IPS DF 19.7 (cell line): ENCODE results near the gene TRIM38.
"Not testable (repeated sequence)": the region's sequence is repeated elsewhere in the genome, so short reads cannot be mapped to it uniquely, and the experiment has no call there.

Experiments
- DNase-seq: peaks from one replicate; pipeline ENCODE4 v3.0.0-alpha.2; 2013; ENCODE audit warnings: low read depth, low spot score

TRIM38 gene

DNA sequence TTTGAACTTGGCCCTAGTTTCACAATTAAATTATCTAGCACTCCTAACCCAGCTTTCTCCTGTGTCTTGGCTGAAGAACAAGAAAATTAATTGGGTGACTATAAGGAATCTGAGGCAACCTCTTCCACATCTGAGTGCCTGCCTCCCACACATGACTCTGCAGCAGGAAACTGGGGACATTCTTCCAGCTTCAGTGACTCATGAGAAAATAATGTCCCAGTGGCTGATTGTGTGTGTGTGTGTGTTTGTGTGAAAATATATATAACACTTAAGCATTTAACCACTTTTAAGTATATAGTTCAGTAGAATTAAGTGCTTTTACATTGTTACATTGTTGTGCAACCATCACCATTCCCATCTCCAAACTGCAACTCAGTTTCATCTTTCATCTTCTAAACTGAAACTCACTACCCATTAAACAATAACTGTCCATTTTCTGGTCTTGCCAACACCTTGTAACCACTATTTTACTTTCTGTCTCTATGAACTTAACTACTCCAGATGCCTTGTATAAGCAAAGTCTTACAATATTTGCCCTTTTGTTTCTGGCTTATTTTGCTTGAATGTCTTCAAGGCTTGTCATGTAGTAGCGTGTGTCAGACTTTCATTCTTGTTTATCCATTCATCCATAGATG is 8.7 kb downstream of the TRIM38 start:
- DNase-seq = no peak

DNA sequence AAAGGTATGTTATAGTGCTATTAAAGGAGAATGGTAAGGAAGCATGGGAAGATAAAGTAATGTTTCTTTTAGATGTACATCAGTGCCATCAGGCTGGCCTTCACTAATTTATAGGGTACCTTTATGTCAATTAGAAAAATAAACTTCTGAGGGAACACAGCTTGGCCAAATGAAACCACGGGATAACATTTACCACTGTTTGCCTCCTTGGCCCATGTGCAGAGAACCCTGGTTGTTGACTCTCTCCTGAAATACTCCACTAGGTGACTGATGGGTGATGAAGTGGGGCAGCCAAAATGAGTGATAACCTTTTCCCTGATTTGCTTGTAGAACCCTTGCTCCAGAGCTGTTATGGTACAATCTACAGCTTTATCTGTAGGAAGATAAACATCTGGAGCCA is 9.5 kb downstream of the TRIM38 start:
- DNase-seq = no peak

DNA sequence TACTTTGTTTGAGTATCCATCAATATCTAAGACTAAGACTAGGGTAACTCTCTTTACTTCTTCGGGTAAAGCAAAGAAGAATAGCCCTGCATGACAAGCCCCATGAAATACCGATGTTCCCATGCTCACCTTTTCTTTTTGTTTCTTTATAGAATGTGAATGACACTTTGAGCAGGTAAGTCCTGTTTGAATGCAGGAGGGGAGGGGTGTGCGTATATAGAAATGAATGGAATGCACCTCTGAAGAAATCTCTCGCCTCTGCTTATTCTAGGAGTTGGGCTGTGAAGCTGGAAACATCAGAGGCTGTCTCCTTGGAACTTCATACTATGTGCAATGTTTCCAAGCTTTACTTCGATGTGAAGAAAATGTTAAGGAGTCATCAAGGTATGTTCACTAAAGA is 10.3 kb downstream of the TRIM38 start:
- DNase-seq = no peak

DNA sequence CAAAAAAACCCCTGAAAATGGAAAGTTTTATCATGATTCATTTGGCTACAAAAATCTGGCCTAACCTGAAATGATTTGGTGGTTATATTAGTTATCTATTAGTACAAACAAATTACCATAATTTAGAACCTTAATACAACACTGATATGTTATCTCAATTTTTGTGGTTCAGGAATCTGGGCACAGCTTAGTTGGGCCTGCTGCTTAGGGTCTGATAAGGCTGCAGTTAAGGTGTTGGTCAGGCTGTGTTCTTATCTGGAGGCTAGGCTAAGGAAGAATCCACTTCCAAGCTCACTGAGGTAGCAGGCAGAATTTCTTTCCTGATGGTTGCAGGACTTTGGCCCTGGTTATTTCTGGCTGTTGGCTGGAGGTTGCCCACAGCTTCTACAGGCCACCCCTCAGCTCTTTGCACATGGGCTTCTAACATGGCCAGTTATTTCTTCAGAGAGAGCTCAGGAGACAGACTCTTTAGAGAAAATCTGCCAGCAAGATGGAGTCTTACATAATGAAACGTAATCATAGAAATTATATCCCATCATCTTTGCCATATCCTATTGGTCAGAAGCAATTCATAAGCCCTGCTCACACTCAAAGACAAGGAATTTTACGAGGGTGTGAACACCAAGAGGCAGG is 11.4 kb downstream of the TRIM38 start:
- no peak for DNase-seq

DNA sequence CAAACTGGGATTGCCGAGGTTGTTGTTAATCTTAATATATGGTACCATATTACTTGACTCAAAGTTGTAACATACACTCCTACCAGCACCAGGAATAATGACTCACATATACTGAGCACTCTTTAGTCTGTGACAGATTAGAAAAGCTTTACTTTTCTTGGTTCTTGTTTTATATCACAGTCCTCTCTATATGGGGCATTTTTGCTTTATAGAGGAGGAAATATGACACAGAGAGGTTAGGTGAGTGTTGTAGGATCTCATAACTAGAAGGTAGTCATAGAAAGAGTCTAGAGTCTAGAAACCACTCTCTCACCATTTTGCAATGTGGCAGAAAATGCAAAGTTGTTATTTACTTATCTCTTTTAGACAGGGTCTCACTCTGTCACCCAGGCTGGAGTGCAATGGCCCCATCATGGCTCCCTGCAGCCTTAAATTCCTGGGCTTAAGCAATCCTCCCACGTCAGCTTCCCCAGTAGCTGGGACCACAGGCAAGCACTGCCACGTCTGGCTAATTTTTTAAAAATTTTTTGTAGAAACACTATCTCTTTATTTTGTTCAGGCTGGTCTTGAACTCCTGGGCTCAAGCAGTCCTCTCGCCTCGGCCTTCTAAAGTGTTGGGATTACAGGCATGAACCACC is 13.4 kb downstream of the TRIM38 start:
- no peak for DNase-seq

DNA sequence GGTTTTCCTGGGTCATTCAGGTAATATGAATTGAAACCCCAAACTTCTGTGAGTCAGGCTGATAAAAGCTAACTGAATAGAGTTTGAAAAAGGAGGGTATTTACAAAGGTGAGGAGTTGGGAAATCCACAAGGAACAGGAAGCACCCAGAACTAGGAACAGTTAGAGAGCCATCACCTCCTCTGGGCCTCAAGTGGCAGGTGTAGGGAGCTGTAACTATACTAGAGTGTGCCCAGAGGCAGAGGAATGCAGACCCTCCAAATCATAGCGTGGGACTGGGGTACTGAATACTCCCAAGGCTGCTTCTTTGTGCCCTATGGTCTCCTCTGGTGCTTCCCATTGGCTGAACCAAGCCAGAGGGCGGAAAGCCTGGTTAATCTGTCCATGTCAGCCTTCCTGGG is 18.3 kb downstream of the TRIM38 start:
- DNase-seq = no peak

DNA sequence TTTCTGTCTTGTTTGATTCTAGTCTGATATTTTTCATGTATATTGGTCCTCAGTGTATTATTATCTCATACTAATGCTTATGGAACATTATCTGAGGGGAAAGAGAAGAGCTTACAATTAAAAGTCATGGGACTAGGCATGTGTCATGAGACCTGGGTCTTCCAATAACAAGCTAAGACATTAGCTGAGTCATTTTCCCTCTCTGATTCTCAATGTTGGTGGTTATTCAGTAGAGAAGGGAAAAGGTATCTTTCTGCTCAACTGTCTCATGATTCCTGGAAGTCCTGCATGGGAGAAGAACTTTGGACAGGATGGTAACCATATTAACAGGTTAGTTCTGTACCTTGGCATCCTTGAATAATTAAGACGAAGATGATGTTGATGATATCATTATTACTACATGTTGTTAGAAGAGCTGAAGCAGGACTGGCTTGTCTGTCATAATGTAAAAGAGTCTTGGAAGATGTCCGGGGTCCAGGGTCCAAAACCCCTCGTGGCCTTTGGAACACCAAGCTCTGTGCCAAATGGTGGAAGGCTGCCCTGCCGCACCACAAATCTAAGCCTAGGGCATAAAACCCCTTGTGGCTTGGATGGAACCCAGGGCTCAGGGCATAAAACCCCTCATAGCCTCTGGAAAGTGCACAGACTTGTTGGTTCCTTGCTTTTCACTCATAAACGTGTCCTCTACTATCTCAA is 19.1 kb downstream of the TRIM38 start:
- no peak for DNase-seq

DNA sequence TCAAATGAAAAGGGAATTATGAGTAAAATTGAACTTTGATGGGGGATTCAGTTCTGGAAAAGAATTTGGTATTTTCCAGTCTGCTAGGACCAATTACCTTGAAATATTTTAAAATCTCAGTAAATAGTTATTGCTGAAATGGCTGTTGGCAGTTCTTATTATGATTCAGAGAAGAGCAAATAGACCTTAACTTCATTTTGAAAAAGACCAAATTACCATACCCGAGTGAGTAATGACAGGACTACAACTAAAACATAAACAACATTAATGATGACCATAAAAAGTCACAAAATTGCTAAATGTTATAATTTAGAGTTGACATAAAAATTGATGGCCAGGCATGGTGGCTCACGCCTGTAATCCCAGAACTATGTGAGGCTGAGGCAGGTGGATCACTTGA is 21.7 kb downstream of the TRIM38 start:
- DNase-seq = no peak

DNA sequence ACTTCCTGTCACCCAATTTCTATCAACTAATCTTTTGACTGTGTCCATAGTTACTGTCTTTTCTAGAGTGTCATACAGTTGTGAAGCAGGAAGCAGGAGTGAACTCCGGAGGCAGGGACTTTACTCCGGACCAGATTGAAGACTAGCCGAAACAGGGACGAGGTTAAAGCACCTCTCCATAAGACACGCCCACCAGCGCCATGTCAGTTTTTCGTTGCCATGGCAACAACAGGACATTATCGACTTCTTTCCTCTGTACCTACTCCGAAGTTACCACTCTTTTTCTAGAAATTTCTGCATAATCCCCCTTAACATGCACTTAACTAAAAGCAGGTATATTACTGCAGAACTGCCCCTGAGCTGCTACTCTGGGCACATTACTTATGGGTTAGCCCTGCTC is 25.2 kb downstream of the TRIM38 start:
- no peak for DNase-seq

DNA sequence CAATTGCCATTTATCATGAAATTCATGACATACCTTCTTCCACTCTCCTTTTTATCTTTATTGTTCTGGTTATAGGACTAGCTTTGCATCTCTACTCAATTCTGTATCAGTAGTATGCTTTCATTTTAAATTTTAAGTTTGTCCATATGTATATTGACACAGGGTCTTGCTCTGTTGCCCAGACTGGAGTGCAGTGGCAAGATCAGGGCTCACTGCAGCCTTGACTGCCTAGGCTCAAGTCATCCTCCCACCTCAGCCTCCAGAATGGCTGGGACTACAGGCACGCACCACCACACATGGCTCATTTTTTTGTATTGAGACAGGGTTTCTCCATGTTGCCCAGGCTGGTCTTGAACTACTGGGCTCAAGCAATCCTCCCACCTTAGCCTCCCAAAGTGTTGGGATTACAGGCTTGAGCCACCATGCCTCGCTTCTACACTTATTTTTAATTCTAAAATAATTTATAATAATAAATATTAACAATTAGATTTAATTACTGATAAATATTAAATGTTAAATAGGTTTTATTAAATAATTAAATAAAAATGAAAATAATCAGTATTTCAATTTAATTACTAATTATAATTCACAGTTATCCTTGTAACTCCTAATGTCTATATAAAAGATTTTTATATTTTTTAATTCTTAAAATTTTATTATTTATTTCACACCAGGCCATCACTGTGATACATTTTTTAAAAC is 27.7 kb downstream of the TRIM38 start:
- DNase-seq = no peak

DNA sequence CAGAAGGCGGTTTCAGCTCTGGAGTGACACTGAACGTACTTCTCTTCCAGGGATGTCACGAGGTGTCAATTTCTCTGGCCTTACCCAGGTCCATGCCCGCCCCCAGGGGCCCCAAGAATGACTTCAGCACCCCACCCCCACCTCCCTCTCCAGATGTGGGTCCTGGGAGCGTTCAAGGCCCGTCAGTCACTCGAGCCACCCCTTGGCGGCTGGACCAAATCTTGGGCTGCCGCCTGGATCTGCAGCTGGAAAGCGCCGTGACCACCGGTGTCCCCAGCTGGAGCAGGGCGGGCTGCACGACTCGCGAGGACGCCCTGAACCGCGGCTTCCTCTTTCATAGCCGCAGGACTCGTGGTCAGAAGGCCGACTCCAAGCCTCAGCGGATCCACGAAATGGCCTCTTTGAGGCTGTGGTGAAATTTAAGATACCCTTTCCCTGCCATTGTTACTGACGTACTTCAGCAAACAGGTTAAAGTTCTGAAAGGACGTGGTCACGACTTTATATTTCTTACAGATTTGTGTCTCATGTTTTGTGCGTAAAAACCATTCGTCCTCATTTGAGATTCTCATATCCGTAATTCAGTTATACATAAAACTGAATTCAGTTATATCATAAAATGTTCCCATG is 29.3 kb downstream of the TRIM38 start:
- peak; percentile 20 for DNase-seq

DNA sequence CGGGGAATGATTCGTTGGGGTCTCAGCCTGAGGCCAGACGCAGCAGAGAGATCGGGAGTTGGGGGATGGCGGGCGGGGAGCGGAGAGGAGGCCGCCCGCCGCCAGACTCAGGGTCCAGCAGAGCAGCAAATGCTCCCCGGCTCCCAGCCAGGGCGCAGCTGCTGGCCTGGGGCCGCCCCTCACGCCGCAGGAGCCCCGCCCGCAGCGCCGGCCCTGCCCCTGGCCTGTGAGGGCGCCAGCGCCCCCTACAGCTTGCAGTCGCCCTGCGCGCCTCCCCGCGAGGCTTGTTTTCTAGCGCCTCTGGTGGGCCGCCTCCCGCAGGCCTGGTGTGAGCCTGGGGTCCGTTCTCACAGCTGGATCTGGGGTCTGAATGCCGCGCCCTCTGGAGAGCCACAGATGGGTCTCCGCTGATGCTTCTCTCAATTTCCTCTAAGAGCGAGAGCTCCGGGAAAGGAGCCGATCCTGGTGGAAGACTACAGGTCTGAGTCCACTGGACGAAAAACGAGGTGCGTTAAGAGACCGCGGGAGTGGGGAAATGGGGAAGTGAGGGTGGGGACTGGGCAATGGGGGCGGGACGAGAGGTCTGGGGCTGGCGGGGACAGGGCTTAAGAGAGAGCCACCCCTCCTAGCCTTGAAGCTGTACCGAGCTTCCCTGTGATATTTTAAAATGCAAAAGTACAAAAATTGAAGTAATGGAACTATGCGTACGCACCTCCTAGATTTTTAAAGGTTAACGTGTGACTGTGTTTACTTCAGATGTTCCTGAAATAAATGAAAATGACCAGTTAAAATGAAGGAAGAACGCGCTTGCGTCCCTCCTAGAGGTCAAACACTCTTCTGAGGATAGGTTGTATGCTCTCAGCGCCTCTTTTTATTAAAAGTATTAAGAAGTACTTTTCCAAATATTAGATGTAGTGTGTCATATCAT is 30.1 kb downstream of the TRIM38 start:
- peak; percentile 47 for DNase-seq

DNA sequence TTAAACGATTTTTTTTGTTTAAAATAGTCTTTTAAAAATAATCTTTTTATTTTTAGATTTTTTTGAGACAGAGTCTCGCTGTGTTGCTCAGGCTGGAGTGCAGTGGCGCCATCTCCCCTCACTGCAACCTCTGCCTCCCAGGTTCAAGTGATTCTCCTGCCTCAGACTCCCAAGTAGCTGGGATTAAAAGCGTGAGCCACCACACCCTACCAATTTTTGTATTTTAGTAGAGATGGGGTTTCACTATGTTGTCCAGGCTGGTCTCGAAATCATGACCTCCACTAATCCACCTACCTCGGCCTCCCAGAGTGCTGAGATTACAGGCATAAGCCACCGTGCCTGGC is 30.7 kb downstream of the TRIM38 start:
- not testable (repeated sequence) for DNase-seq

DNA sequence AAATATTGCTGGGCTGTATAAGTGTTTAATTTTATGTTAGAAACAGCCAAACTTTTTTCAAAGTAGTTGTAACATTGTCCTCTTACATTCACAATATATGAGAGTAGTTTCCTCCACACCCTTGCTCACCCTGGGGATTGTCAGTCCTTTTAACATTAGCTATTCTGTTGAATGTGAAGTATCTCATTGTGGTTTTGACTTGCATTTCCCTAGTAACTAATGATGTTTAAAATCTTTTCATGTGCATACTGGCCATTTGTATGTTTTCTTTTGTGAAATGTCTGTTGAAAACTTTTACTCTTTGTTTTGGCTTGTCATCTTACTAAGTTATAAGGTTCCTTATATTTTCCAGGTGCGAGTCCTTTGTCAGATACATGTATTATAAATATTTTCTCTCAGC is 32.9 kb downstream of the TRIM38 start:
- DNase-seq = no peak

DNA sequence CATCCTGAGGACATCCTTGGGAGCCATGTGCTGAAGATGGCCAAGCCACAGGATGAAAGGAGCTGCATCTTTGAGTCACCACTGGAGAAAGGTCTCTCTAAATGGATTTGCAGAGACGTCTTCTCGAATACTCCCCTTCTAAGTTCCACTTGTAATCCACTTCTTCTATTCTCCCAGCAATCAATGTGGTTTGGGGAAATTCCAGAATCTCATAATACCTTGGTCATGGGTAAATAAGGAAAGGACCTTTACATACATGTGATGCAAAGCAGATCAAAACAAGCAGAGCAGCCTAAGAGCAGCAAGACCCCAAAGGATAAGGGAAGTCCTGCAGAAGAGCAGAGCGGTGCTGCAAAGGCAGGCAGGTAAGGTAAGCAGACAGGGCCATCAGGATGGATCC is 35.3 kb downstream of the TRIM38 start:
- DNase-seq = no peak

DNA sequence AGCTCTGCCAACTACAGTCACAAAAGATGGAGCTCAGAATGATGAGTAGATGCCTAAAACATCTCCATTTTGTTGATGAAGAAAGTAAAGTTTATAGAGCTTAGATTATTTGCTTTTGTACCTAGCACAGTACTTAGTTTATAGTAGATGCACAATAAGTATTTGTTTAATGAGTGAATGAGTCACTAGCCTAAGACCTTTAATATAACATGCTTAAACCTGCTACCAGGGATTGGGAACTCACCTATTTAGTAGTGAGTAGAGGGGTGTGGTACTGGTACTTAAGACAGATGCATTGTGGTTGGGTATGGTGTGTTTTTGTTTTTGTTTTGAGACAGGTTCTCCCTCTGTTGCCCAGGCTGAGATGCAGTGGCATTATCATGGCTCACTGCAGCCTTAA is 35.8 kb downstream of the TRIM38 start:
- DNase-seq = no peak

DNA sequence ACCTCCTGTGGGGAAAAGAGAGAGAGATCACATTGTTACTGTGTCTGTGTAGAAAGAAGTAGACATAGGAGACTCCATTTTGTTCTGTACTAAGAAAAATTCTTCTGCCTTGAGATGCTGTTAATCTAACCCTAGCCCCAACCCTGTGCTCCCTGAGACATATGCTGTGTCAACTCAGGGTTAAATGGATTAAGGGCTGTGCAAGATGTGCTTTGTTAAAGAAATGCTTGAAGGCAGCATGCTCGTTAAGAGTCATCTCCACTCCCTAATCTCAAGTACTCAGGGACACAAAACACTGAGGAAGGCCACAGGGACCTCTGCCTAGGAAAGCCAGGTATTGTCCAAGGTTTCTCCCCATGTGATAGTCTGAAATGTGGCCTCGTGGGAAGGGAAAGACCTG is 36.6 kb downstream of the TRIM38 start:
- not testable (repeated sequence) for DNase-seq

DNA sequence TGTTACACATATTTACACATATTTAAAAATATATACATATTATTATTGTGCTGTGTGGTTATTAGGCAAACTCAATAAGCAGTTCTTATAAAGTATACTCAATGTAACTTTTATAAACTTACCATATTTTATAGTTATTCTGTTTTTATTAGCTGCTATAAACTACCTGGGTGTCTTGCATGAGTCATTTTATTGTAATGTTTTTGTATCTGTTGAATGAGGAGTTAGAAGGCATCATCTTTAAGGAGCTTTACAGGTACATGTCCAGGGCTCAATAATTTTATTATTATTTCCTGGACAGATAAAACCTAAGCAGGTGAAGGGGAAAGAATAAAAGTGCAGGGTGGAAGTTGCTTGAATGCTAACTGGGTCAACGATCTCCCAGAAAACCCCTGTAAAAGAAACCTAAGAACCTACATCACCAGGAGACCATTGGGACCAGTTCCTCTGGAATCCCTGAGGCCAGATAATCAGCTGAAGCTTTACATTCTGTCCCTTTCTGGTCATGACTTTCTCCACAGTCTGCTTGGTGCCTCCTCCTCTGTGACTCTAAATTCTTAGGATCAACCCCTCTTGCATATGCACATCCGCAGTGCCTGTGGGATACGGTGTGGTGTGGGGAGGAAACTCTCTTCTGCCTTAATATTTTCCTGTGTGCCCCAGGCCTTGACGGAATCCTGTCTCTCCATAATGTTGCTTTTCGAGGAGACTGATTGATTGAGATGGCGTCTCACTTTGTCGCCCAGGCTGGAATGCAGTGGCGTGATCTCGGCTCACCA is 38.0 kb downstream of the TRIM38 start:
- no peak for DNase-seq

DNA sequence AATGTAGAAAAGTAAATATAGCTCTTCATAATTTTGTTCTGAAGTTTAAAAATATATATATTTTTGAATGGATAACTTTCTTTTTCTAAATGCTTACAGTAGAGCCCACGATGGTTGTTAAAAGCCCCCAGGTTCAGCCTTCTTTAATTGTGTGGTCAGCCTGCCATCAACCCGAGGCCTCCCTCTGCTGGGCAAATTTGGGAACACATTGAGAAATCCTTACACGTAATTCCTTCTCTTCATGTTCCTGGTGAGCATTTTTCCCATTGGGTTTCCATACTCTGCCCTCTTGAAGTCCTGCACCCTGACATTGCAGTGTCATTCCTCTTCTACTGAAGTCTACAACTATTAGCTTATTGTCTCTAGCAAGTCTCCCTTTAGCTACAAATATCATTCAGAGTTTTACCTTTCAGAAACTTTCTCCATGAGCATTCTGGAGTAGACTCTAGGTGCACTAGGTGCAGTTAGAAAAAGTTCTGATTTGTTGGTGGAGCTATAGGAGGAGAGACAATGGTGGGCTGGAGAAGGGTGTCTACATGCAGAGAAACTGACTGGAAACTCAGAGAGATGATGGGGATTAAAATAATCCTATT is 40.6 kb downstream of the TRIM38 start:
- no peak for DNase-seq
